Smooth muscle cell of the brain vasculature (primary cell): ENCODE data around the gene PAPPA.

Source experiments
- DNase-seq: peaks from one replicate; pipeline ENCODE4 v3.0.0-alpha.2; 2012; ENCODE audit warnings: low read depth, low spot score

The PAPPA gene

GRCh38 chr9:116275418-116276195, 122.0 kb downstream of the PAPPA start:
- DNase-seq = no peak

- DNase-seq = no peak
These were observed 122.6 kb downstream of the PAPPA start for GRCh38 chr9:116276196-116276493.

GRCh38 chr9:116276651-116277121, 123.1 kb downstream of the PAPPA start:
- peak; percentile 72 for DNase-seq

- no peak for DNase-seq
These were observed 124.7 kb downstream of the PAPPA start for GRCh38 chr9:116278326-116278725.

GRCh38 chr9:116279230-116279629, 125.6 kb downstream of the PAPPA start:
- peak; percentile 84 for DNase-seq

- no peak for DNase-seq
These were observed 126.9 kb downstream of the PAPPA start for GRCh38 chr9:116280529-116280928.

GRCh38 chr9:116282597-116282996, 129.0 kb downstream of the PAPPA start:
- DNase-seq = no peak

GRCh38 chr9:116284518-116284917, 130.9 kb downstream of the PAPPA start:
- no peak for DNase-seq

- DNase-seq = no peak
These were observed 131.7 kb downstream of the PAPPA start for GRCh38 chr9:116285320-116285719.

- DNase-seq = no peak
These were observed 132.7 kb downstream of the PAPPA start for GRCh38 chr9:116286297-116286696.

- DNase-seq = no peak
These were observed 134.1 kb downstream of the PAPPA start for GRCh38 chr9:116287721-116288120.

GRCh38 chr9:116288658-116289057, 135.1 kb downstream of the PAPPA start:
- peak; percentile 80 for DNase-seq

GRCh38 chr9:116297346-116297745, 143.8 kb downstream of the PAPPA start:
- DNase-seq = no peak

GRCh38 chr9:116298249-116298648, 144.7 kb downstream of the PAPPA start:
- DNase-seq = no peak

- no peak for DNase-seq
These were observed 145.3 kb downstream of the PAPPA start for GRCh38 chr9:116298878-116299391.

- DNase-seq = no peak
These were observed 146.8 kb downstream of the PAPPA start for GRCh38 chr9:116300360-116300870.

GRCh38 chr9:116303270-116303669, 149.7 kb downstream of the PAPPA start:
- DNase-seq = no peak

- DNase-seq = no peak
These were observed 150.4 kb downstream of the PAPPA start for GRCh38 chr9:116303886-116304538.

- DNase-seq = no peak
These were observed 151.2 kb downstream of the PAPPA start for GRCh38 chr9:116304761-116305160.

- no peak for DNase-seq
These were observed 154.5 kb downstream of the PAPPA start for GRCh38 chr9:116308076-116308475.

GRCh38 chr9:116309900-116310611, 156.5 kb downstream of the PAPPA start:
- no peak for DNase-seq

- no peak for DNase-seq
These were observed 158.6 kb downstream of the PAPPA start for GRCh38 chr9:116312221-116312620.
